ENCODE measurements around the gene TGIF2. TPM values are rescaled to one million over a fixed set of nuclear protein-coding genes. Genes with fewer than 3 reads are reported as not detected.

Gene TGIF2
- total and polyA plus RNA-seq, 2 of the 13 experiments (the other 11 are each of a cell fraction or from before 2014, with no cell fraction given) = 41.3 to 53.9 TPM

GRCh38 chr20:36591854-36592641 lies 18.7 kb downstream of the TGIF2 start (continued):
- TF ChIP-seq PAF1 (CRISPR knock-in tag; IDR thresholded peaks at IDR 0.05) (0 out of 2 replicates have a peak, but pooled peaks have one; percentile 18), ZC3H13 (CRISPR knock-in tag; IDR thresholded peaks at IDR 0.05) (peak; percentile 64; the same call in 1 of the 2 replicates), PHF8 (CRISPR knock-in tag; IDR thresholded peaks at IDR 0.05) (0 out of 2 replicates have a peak, but pooled peaks have one; percentile 36), SMAD9 (CRISPR knock-in tag; IDR thresholded peaks at IDR 0.05) (no peak), ZNF501 (CRISPR knock-in tag; IDR thresholded peaks at IDR 0.05) (0 out of 2 replicates have a peak, but pooled peaks have one; percentile 28), HMGXB4 (CRISPR knock-in tag; IDR thresholded peaks at IDR 0.05; ENCODE audit: borderline replicate concordance in 1 of 2, low read depth in 1 of 2) (peak; percentile 56 to 58; a peak in 1 of 4 replicates), GZF1 (CRISPR knock-in tag; IDR thresholded peaks at IDR 0.05) (no peak), YY1 (IDR thresholded peaks at IDR 0.05; ENCODE audit: insufficient read depth, insufficient replicate concordance, low read depth, low read length) (peak; percentile 51), ZNF644 (CRISPR knock-in tag; IDR thresholded peaks at IDR 0.05; ENCODE audit: low read depth) (peak; percentile 39; the same call in 1 of the 2 replicates), RBM22 (optimal IDR thresholded peaks at IDR 0.05; ENCODE audit: low read length) (peak; percentile 80), GLMP (CRISPR knock-in tag; IDR thresholded peaks at IDR 0.05; ENCODE audit: borderline replicate concordance) (no peak), ETV5 (CRISPR knock-in tag; IDR thresholded peaks at IDR 0.05; ENCODE audit: borderline replicate concordance) (peak; percentile 9; the same call in 1 of the 2 replicates), ELF1 (CRISPR knock-in tag; IDR thresholded peaks at IDR 0.05) (peak; percentile 23; the same call in 1 of the 2 replicates), PRPF4 (IDR thresholded peaks at IDR 0.05; ENCODE audit: low read depth, low read length, poor library complexity, severe bottlenecking) (peak; percentile 54), HOXA3 (CRISPR knock-in tag; IDR thresholded peaks at IDR 0.05) (peak; percentile 44; the same call in 1 of the 2 replicates), ZNF878 (CRISPR knock-in tag; IDR thresholded peaks at IDR 0.05) (no peak), KDM2A (CRISPR knock-in tag; IDR thresholded peaks at IDR 0.05; ENCODE audit: borderline replicate concordance, low read depth) (0 out of 2 replicates have a peak, but pooled peaks have one; percentile 20), ZMAT5 (CRISPR knock-in tag; IDR thresholded peaks at IDR 0.05; ENCODE audit: borderline replicate concordance, low read depth) (no peak), STAG1 (CRISPR knock-in tag; IDR thresholded peaks at IDR 0.05) (peak; percentile 71), XRCC5 (optimal IDR thresholded peaks at IDR 0.05; ENCODE audit: low read length) (peak; percentile 71), ZNF605 (CRISPR knock-in tag; IDR thresholded peaks at IDR 0.05) (0 out of 2 replicates have a peak, but pooled peaks have one; percentile 32), NCOA2 (CRISPR knock-in tag; IDR thresholded peaks at IDR 0.05) (peak; percentile 23; the same call in 1 of the 2 replicates), SAP130 (CRISPR knock-in tag; IDR thresholded peaks at IDR 0.05; ENCODE audit: low read depth) (peak; percentile 38; the same call in 1 of the 2 replicates), ZNF335 (CRISPR knock-in tag; IDR thresholded peaks at IDR 0.05) (0 out of 2 replicates have a peak, but pooled peaks have one; percentile 12), ZNF580 (CRISPR knock-in tag; IDR thresholded peaks at IDR 0.05; ENCODE audit: borderline replicate concordance, low read depth) (peak; percentile 39; the same call in 1 of the 2 replicates), CBFB (CRISPR knock-in tag; IDR thresholded peaks at IDR 0.05) (0 out of 2 replicates have a peak, but pooled peaks have one; percentile 26)
